ENCODE results near the gene ZNF76.

DNA sequence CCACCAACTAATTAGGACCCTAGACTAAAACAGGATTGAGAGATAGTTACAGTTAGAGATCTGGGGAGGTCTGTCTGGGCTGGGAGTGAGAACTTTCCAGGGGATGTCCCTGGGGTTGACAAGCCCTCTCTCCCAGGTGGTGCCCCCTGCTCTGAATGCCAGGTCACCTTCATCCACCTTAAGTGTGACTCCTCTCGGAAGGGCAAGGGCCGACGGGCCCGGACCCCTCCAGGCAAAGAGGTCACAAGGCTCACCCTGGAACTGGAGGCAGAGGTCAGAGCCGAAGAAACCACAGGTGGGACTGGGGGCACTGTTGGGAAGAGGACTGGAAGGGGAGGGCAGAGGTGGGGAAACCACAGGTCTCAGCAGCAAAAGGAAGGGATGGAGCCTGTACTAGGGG is 17.0 kb upstream of the ZNF76 start:
- TF ChIP-seq, protein P1, sequence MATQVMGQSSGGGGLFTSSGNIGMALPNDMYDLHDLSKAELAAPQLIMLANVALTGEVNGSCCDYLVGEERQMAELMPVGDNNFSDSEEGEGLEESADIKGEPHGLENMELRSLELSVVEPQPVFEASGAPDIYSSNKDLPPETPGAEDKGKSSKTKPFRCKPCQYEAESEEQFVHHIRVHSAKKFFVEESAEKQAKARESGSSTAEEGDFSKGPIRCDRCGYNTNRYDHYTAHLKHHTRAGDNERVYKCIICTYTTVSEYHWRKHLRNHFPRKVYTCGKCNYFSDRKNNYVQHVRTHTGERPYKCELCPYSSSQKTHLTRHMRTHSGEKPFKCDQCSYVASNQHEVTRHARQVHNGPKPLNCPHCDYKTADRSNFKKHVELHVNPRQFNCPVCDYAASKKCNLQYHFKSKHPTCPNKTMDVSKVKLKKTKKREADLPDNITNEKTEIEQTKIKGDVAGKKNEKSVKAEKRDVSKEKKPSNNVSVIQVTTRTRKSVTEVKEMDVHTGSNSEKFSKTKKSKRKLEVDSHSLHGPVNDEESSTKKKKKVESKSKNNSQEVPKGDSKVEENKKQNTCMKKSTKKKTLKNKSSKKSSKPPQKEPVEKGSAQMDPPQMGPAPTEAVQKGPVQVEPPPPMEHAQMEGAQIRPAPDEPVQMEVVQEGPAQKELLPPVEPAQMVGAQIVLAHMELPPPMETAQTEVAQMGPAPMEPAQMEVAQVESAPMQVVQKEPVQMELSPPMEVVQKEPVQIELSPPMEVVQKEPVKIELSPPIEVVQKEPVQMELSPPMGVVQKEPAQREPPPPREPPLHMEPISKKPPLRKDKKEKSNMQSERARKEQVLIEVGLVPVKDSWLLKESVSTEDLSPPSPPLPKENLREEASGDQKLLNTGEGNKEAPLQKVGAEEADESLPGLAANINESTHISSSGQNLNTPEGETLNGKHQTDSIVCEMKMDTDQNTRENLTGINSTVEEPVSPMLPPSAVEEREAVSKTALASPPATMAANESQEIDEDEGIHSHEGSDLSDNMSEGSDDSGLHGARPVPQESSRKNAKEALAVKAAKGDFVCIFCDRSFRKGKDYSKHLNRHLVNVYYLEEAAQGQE (IDR thresholded peaks at IDR 0.05; ENCODE audit: insufficient read depth in 1 of 2, low read depth in 2 of 2, low read length in 2 of 2), result no peak
- TF ChIP-seq FOXP2 (optimal IDR thresholded peaks at IDR 0.05; ENCODE audit: borderline replicate concordance, extremely low read depth, extremely low read length, insufficient read depth) (no peak), POLR2AphosphoS5 (IDR thresholded peaks at IDR 0.05; ENCODE audit: low read depth, low read length) (no peak), TAF1 (IDR thresholded peaks at IDR 0.05; ENCODE audit: borderline replicate concordance, insufficient read depth, low read length) (no peak), SIN3A (IDR thresholded peaks at IDR 0.05; ENCODE audit: borderline replicate concordance, insufficient read depth, low read length) (no peak)

All from PFSK-1 (cell line).